ENCODE data around the gene GPNMB.
A peak's percentile ranks its signal among the peaks of the same experiment; 100 is the strongest.

The GPNMB gene

GRCh38 chr7:23275912-23276311 lies 29.3 kb downstream of the GPNMB start:
- DNase-seq = peak; percentile 40

GRCh38 chr7:23276376-23276775 lies 29.8 kb downstream of the GPNMB start:
- DNase-seq = no peak

DNA sequence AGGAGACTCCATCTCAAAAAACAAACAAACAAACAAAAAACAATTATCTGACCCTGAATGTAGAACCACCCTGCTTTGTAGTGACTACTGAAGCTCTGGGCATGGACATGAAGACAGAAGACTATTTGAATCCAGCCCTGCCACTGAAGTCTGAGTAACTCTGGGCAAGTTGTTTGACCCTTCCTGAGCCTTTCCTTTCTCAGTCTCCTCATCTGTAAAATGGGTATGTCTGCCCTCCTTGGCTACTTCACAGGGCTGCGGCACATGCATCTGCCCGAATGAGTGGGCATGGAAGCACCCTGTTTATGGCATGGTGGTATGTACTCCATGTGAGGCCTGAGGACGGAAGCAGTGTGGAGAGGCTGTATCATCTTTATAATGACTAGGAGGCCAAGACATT lies 30.4 kb downstream of the GPNMB start:
- DNase-seq = no peak

- peak; percentile 66 for DNase-seq
Measured at GRCh38 chr7:23277359-23277989, 30.9 kb downstream of the GPNMB start.

GRCh38 chr7:23279819-23280525 lies 33.4 kb downstream of the GPNMB start:
- DNase-seq = no peak

- no peak for DNase-seq
Measured at GRCh38 chr7:23283086-23283485, 36.5 kb downstream of the GPNMB start.

- DNase-seq = no peak
Measured at GRCh38 chr7:23284871-23285270, 38.3 kb downstream of the GPNMB start.

- DNase-seq = no peak
Measured at GRCh38 chr7:23285657-23286646, 39.4 kb downstream of the GPNMB start.

DNA sequence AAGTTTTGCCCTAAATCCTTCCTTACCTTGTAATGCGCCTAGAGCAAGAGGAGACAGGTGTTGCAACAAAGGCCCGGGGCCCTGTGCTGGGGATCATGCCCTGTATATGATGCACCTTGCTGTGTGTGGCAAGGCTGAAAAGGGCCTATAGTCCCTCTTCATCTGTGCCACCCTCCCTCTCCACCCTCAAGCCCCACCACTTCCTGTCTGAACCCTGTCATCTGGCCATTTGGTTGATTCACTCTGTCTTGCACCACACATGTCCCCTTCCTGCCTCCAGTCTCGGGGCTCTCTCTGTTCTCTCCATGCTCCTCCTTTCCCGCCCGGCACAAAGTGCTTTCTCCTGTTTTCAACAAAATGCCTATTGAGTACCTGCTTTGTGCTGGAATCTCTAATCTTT lies 41.0 kb downstream of the GPNMB start:
- DNase-seq = no peak

GRCh38 chr7:23290993-23291392 lies 44.4 kb downstream of the GPNMB start:
- no peak for DNase-seq

DNA sequence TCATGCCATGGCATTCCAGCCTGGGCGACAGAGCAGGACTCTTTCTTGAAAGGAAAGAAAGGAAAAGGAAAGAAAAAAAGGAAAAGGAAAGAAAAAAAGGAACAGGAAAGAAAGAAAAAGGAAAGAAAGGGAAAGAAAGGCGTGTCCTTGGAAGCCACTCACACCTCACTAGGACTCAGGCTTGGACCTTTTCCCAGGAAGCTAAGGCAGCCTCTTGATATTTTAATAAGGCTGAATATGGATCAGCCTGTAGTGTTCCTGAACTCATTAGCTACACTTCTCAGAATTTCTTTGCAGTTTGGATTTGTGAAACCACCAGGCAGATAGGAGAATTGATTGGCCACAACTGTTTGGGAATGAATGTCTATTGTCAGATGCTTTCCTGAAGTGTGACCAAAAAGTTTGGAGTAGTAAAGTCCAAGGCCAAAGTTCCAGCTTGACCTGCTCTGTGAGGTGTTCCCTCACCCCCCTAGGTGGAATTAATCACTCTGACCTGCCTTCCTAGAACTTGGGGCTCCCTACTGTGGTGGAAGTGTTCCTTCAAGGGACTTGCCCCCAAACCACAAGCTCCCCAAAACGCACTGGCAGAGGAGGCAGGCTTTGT lies 45.5 kb downstream of the GPNMB start:
- DNase-seq = no peak

- DNase-seq = no peak
Measured at GRCh38 chr7:23292623-23293022, 46.0 kb downstream of the GPNMB start.

DNA sequence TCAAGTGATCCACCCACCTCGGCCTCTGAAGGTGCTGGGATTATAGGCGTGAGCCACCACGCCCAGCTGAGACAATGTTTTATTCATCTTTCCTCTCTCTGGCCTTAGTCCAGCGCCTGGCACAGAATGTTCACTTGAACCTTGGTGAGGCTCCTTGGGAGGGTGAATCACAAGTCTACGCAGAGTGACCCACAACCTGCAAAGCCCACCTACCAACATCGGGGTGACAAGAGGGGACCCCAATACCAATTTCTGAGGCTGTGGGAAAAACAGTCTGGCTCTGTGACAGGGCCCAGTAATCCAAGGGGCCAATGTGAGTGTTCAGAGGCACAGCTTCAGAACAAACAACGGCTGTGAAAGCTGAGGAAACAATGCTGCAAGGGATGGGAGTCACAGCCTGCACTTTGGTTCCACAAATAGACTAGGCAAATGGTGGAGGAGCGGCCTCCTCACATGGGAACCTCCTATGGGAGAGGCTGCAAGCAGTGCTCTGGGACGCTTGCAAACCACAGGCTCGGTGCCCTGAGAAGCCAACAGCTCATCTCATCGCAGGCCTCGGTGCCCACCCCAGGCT lies 47.0 kb downstream of the GPNMB start:
- DNase-seq = no peak

- DNase-seq = no peak
Measured at GRCh38 chr7:23294549-23295400, 48.2 kb downstream of the GPNMB start.

- DNase-seq = no peak
Measured at GRCh38 chr7:23295401-23295697, 48.8 kb downstream of the GPNMB start.

DNA sequence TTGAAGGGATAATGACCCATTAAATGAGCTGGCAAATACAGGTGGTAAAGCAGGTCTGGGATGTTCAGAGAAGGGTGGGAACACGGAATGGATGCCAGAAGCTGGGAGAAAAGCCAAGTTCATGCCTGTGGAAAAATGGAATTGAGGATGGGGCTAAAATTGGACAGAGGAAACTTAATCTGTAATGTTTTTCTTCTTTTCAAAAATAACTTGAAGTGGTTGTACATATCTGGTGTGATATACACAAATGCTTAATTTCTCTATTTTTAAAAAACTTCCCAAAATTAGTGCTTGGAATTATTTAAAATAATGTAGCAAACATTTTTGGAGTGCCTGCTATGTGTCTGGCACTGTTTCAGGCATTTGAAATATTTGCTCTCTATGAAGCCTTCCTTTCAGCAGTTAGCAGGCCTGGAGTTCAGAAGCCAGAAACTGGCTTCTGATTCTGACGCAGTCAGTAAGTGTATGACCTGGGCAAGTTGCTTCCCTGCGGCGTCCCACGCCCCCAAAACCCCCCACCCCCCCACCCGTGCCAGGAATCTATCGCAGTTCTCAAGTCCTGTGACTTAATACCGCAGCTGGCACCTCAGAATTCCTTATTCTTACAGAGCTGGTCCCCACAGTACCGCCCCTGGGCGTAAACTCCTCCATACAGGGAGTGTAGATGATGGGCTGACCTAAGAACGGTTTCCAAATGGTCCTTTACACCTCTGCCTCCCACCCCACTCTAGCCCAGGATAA lies 51.7 kb downstream of the GPNMB start:
- DNase-seq = no peak

DNA sequence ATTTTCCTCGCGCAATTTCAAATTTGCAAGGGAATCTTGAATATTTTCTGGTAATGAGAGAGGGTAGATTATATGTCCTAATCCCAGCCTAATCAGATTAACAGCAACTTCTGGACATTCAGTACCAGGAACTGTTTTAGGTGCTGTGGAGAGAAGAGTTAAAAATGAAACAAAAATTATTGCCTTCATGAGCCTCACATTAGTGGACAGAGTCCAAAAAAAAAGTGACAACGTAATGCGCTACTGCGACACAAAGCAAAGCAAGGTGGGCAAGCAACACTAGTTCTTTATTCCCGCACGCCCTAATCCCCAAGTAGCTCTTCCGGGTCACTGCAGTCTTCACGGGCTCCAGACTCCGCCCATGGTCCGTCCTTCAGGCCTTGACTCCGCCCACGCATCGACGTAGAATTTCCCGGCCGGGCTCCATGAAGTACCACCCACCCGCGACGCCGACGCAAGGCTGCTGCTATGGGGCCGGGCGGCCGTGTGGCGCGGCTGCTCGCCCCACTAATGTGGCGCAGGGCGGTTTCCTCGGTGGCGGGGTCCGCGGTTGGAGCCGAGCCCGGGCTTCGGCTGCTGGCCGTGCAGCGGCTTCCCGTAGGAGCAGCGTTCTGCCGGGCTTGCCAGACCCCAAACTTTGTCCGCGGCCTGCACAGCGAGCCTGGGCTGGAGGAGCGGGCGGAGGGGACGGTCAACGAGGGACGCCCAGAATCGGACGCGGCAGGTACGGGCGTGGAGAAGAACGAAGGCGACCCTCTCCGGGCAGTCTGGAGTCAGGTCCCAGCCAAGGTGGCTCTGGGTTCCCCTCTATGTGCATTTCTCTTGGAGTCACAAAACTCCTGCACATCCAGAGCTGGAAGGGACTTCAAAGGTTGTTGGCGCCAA lies 52.6 kb downstream of the GPNMB start, which contains the start of gene MALSU1:
Gene MALSU1 (plus strand): TSS at position 455 of the 885 bp plus-strand sequence. CDS start 14 bp downstream, at position 469.
- peak; percentile 96 for DNase-seq

DNA sequence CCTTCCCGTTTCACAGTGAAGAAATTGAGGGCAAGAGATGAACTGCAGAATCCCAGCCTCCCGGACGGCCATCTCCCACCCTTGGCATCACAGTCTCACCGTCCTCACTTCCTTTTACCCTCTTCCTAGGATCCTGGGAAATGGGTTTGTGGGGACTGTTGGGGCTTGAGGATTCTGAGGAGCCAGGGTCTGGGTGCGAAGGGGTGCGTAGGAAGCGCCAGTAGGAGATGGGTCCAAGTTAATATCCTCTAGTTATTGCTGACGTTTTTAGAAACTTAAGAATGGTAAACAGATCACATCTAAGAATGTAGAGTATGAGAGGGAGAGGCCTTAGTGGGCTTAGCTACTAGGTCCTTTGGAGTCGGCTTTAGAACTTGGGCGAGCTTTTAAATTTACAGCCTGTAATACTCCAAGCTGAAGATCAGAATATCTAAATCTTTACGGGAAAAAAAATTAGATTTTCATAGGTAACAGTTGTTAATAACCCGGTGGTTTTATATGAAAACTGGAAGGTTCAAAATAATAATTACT lies 53.3 kb downstream of the GPNMB start:
- no peak for DNase-seq

- DNase-seq = no peak
Measured at GRCh38 chr7:23306936-23307521, 60.5 kb downstream of the GPNMB start.

Measured in NCI-H1436 (cell line).